8988T (cell line): ENCODE data around the gene DNAAF5.
"Not testable (repeated sequence)": the region's sequence is repeated elsewhere in the genome, so short reads cannot be mapped to it uniquely, and the experiment has no call there.

Source experiments
- DNase-seq: peaks from one replicate; pipeline ENCODE4 v3.0.0; 2011

DNAAF5 gene

DNA sequence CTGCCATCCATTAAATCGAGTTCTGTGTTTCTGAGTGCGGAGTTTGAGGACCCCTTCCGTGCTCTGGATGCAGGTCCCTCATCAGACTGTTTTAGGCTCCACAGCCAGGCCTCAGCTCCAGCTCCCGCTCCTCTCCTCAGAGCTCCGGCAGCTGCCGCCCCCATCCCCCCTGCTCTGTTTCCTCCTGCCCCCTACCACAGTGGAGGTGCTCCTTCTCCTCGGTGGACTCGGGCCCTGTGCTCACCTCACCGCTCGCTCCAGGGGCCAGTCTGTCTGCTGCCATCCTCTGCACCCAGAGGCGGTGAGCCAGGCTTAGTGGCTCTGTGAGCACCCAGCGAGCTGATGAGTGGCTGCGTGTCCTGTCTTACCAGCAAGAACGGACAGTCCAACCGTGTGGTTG is 21.9 kb downstream of the DNAAF5 start:
- no peak for DNase-seq

DNA sequence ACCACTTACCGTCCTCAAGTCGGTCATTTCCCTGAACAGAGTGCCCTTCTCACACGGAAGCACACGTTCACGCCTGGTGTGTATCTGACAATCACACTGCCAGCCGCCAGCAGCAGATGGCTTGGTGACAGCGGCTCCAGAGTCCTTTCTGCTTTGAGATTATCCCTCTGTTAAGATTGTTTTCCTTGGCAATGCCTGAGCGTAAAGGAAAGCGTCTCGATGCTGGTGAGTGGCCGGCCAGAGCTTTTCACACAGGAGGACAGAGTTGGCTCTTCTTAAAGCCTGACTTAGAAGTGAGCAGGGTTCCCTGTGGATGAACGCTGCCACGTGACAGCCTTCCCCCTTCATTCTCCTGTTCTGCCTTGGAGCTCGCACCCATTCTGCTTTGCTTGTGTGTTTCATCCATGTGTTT is 22.6 kb downstream of the DNAAF5 start:
- no peak for DNase-seq

DNA sequence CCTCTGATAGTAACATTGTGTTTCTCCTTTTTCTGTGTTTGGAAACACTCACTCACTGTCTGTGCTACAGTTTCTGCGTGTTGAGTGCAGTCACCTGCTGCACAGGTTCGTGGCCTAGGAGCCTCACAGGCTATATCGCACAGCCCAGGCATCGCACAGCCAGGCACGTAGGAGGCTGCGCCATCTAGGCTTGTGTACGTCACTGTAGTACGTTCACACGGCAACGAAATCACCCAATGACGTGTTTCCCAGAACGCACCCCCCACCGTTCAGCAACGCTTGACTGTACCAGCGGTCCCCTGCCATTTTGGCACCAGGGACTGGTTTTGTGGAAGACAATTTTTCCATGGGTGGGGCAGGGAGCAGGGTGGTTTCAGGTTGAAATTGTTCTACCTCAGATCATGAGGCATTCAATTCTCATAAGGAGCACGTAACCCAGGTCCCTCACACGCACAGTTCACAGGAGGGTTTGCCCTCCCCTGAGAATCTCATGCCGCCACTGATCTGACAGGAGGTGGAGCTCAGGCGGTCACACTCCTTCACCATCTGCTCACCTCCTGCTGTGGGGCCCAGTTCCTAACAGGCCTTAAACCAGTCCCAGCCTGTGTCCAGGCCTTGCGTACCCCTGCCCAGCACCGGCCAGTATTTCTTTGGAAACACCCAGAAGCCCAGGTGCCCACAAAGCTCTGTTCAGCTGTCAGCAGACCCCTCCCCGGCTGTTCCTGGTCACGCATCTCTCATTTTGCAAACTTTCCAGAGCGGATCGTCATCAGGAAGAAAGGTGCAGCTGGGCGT is 23.8 kb downstream of the DNAAF5 start:
- DNase-seq: no peak

DNA sequence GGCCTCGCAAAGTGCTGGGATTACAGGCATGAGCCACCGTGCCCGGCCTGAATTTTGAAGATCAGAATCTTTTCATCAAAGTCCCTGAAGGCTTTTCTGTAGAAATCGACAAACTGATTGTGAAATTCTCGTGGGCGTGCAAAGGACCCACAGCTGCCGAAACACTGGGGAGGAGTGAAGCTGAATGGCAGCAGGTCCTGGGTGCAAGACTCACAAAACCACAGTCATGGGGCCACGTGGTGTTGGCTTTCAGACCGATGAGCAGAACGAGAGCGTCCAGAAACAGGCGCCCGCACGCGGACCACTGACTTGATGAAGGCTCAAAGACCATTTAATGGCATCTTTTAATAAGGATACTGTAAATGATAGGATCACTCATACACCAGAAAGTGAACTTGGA is 25.3 kb downstream of the DNAAF5 start:
- DNase-seq: no peak

GRCh38 chr7:752256-752655 is 25.8 kb downstream of the DNAAF5 start:
- not testable (repeated sequence) for DNase-seq

DNA sequence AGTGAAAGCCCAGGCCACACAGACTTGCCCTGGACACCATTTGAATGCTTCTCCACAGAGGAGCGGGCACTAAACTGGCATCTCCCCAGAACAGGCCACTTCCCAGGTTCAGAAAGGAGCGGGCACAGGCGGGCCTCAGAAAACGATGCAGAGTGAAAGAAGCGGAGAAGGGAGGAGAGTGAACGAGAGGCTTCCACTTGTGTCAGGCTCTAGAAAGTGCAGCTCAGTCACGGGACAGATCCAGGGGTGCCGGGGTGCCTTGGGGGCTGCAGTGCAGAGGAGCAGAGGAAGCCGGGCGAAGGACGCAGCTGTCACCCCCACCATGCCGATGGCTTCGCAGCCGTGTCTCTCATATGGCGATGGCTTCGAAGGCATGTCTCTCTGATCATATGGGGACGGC is 26.7 kb downstream of the DNAAF5 start:
- no peak for DNase-seq

GRCh38 chr7:754531-755412 is 28.3 kb downstream of the DNAAF5 start:
- DNase-seq: no peak

DNA sequence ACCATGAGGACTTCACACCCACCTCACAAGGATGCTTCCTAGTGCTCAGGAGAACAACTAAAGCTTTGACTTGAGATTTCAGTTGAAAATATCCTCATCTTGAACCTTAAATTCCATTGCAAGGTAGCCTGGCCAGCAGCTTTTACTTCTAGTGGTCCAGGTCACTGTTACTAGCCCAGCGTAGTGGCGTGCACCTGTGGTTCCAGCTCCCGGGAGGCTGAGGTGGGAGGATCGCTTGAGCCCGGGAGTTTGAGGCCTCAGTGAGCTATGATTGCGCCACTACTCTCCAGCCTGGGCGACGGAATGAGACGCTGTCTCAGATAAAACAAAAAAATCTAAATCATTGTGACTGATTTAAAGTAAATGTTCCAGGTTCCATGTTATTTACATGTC is 28.9 kb downstream of the DNAAF5 start:
- DNase-seq: no peak

DNA sequence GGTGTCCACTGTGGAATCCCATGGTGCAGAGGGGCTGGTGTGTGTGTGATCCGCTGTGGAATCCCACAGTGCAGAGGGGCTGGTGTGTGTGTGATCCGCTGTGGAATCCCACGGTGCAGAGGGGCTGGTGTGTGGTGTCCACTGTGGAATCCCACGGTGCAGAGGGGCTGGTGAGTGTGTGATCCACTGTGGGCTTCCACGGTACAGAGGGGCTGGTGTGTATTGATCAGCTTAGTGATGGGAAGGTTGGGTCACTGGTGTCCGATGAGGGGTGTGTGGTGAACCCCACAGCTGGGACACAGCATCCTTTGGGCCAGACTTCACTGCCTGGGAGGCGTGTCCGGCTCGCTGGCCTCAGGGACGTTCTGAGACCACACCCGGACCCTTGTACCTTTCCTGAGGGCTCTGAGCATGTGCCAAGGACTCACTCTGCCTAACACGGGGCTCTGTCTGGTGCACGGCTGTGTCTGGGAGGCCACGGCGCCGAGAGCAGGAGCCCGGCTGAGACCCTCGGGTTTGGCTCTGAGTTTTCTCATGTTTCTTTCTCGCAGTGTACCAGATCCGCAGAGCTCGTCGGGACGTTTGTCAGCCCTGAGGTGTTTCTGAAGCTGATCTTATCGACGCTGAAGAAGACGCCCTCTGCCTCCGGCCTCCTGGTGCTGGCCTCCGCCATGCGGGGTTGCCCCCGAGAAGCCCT is 29.9 kb downstream of the DNAAF5 start:
- no peak for DNase-seq

GRCh38 chr7:756928-757560 is 30.5 kb downstream of the DNAAF5 start:
- DNase-seq: no peak

GRCh38 chr7:757741-758163 is 31.3 kb downstream of the DNAAF5 start:
- DNase-seq: no peak

DNA sequence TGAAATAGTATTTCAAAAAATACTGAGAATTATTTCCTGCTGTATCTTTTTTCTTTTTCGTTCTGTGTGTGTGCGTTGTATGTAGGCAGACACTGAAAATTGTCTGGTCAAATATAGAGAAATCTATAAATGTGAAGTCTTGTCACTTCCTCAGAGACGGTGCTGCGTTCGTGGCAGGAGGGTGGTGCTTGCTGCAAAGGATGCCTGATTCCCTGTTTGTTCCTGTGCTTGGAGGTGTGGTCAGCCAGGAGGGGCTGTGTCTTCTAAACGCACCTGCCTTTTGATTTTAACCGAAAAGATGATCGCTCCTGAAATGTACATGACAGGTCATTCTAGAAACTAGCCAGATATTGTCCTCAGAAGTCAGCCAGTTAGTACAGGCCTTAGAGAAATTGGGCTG is 33.1 kb downstream of the DNAAF5 start:
- DNase-seq: no peak

DNA sequence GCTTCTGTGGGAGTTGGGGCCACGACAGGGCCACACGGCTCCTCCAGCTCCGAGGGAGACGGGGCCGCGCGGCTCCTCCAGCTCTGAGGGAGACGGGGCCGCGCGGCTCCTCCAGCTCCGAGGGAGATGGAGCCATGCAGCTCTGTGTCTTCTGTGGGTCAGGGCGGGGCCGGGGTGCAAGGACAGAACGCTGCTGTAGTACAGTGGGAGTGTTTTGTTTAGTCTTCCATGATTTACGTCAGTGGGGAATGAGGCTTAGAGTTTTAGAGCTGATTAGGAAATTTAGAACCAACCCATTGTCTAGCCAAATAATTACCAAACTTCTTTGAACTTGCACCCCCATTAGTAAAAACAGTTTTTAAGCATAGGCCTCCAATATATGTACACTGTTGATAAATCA is 33.5 kb downstream of the DNAAF5 start:
- no peak for DNase-seq

DNA sequence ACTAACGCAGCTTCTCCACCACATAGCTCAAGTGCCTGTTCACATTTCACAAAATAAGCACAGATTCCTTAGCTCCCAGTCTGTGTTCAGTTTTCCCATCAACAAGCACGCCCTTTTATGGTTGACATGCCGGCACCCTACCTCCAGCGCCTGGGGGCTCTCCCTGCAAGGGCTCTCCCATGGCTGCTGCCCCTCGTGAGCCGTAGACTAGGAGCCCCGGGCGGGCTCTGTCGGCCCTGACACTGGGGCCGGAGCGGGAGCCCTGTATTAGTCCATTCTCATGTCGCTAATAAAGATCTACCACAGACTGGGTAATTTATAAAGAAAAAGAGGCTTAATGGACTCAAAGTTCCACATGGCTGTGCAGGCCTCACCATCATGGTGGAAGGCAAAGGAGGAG is 34.6 kb downstream of the DNAAF5 start:
- no peak for DNase-seq

DNA sequence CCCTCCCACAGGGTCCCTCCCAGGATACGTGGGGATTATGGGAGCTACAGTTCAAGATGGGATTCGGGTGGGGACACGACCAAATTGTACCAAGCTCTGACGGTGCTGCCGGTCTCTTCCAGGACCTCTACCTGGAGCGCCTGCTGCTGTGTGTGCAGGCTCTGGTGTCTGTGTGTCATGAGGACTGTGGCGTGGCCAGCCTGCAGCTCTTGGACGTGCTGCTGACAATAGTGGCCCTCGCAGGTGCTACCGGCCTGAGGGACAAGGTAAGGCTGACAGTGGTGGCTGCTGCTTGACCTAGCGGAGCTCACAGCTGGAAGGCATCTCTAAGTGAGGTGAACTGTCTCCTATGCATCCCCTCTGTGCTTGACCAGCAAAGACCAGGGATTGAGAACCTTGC is 35.1 kb downstream of the DNAAF5 start:
- DNase-seq: no peak

GRCh38 chr7:762885-763284 is 36.4 kb downstream of the DNAAF5 start:
- no peak for DNase-seq

- DNase-seq: no peak
Measured at GRCh38 chr7:763762-764161, 37.3 kb downstream of the DNAAF5 start.

DNA sequence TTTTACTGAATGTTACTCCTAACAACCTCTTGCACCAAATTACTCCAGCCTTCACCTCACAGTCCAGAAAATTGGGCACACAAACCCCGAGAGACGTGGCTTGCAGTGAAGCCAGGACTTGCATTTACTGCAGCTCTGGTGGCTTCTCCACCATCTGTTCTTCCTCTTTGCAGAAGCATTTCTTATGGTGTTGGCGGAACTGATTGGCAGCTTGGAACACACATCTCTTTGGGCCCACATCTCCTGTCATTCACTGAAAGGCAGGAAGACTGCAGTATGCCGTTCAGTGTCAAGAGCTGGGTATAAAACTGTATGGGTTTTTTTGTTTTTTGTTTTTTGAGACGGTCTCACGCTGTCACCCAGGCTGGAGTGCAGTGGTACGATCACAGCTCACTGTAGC is 38.9 kb downstream of the DNAAF5 start:
- DNase-seq: no peak

DNA sequence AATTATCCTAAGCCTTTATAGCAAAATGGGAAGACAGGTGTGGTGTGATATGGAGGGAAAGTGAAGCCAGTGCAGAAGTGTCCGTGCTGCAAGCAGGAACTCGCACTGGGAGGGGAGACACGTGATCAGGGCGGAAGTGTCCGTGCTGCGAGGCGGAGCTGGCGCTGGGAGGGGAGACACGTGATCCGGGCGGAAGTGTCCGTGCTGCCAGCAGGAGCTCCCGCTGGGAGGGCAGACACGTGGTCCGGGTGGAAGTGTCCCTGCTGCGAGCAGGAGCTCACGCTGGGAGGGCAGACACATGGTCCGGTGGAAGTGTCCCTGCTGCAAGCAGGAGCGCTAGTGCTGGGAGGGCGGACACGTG is 41.1 kb downstream of the DNAAF5 start:
- DNase-seq: no peak

DNA sequence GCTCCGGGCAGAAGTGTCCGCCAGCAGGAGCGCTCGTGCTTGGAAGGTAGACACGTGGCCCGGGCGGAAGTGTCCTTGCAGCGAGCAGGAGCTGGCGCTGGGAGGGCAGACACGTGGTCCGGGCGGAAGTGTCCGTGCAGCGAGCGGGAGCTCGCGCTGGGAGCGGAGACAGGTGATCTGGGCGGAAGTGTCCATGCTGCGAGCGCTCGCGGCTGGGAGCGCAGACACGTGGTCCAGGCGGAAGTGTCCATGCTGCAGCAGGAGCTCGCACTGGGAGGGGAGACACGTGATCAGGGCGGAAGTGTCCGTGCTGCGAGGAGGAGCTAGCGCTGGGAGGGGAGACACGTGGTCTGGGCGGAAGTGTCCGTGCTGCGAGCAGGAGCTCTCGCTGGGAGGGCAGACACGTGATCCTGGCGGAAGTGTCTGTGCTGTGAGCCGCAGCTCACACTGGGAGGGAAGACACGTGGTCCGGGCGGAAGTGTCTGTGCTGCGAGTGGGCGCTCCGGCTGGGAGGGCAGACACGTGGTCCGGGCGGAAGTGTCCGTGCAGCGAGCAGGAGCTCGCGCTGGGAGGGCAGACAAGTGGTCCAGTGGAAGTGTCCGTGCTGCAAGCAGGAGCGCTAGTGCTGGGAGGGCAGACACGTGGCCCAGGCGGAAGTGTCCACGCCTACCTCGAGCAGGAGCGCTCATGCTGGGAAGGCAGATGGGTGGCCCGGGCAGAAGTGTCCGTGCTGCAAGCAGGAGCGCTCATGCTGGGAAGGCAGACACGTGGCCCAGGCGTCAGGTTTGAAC is 41.6 kb downstream of the DNAAF5 start:
- no peak for DNase-seq

DNA sequence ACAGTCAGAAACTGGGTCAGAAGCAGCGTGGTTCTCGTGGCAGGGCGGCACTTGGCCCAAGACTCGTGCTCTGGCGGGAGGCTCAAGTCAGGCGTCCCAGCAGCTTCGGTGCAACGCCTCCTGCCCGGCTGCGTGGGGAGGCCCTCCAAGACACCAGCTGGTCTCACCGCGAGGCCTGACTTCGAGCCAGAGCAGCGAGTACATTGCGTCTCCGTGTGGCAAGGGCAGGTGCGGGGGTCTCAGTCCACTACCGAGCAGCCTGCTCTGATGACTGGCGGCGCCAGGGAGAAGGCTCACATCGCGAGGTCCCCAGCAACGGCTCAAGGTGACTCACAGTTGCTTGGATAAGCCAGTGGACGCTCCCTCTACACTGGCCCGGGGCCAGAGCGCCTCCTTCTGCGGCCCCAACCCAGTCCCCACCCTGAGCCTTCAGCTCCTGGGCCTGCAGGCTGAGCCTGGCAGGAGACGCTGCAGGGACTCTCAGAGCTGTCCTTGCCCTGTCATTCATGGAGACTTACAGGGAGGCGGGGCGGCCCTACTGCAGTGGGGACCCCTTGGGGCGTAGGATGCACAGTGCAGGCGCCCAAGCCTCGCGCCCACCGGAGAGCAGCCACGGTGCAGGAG is 42.5 kb downstream of the DNAAF5 start:
- DNase-seq: no peak

GRCh38 chr7:770336-770735 is 43.8 kb downstream of the DNAAF5 start:
- no peak for DNase-seq
